PC-9 (cell line): ENCODE data around the gene EGFR.

Source experiments
- EZH2 ChIP-seq: fragments of 200-600 bp; sonication (generic); IDR thresholded peaks from 2 replicates; pipeline ENCODE4 v1.8.0; 2017; ENCODE audit warnings: antibody characterized with exemption, low read depth
- TF ChIP-seq, protein P1 (sequence below): fragments of 200-600 bp; sonication (generic); conservative IDR thresholded peaks from 2 replicates; pipeline ENCODE4 v1.6.1; 2017; ENCODE audit warnings: mixed run types, antibody characterized with exemption, mild to moderate bottlenecking, moderate library complexity

- TF ChIP-seq, protein P1, sequence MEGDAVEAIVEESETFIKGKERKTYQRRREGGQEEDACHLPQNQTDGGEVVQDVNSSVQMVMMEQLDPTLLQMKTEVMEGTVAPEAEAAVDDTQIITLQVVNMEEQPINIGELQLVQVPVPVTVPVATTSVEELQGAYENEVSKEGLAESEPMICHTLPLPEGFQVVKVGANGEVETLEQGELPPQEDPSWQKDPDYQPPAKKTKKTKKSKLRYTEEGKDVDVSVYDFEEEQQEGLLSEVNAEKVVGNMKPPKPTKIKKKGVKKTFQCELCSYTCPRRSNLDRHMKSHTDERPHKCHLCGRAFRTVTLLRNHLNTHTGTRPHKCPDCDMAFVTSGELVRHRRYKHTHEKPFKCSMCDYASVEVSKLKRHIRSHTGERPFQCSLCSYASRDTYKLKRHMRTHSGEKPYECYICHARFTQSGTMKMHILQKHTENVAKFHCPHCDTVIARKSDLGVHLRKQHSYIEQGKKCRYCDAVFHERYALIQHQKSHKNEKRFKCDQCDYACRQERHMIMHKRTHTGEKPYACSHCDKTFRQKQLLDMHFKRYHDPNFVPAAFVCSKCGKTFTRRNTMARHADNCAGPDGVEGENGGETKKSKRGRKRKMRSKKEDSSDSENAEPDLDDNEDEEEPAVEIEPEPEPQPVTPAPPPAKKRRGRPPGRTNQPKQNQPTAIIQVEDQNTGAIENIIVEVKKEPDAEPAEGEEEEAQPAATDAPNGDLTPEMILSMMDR, result no peak
- no peak for TF ChIP-seq EZH2
These were observed 63.4 kb downstream of the EGFR start for GRCh38 chr7:55082228-55082603.
